Islet precursor cell (in vitro differentiated cells): ENCODE results near the gene BMP8B.
A peak's percentile ranks its signal among the peaks of the same experiment; 100 is the strongest.

Experiments used
- DNase-seq: peaks from one replicate; pipeline ENCODE4 v3.0.0-alpha.2; 2018

The BMP8B gene

GRCh38 chr1:39717809-39718208 lies 70.9 kb downstream of the BMP8B start:
- peak; percentile 52 for DNase-seq

GRCh38 chr1:39713557-39713956 lies 75.1 kb downstream of the BMP8B start:
- peak; percentile 29 for DNase-seq

DNA sequence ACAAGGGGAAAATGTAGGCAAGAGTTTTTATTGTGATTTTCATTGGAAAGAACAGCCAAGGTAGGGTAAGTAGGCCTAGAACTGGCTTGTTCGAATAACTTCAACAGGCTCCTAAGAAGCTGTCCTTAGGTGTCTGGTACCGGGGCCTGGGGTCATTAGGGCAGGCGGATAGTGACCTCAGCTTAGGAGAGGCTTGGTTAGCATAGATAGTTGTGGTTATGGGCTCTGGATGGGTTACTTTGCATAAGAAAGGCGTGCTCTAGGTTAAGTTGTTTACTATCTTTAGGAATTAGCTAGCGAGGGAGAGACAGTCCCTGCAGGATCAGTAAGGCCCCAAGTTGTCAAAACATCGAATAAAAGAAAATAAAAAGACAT lies 76.7 kb downstream of the BMP8B start:
- DNase-seq, result peak; percentile 82

DNA sequence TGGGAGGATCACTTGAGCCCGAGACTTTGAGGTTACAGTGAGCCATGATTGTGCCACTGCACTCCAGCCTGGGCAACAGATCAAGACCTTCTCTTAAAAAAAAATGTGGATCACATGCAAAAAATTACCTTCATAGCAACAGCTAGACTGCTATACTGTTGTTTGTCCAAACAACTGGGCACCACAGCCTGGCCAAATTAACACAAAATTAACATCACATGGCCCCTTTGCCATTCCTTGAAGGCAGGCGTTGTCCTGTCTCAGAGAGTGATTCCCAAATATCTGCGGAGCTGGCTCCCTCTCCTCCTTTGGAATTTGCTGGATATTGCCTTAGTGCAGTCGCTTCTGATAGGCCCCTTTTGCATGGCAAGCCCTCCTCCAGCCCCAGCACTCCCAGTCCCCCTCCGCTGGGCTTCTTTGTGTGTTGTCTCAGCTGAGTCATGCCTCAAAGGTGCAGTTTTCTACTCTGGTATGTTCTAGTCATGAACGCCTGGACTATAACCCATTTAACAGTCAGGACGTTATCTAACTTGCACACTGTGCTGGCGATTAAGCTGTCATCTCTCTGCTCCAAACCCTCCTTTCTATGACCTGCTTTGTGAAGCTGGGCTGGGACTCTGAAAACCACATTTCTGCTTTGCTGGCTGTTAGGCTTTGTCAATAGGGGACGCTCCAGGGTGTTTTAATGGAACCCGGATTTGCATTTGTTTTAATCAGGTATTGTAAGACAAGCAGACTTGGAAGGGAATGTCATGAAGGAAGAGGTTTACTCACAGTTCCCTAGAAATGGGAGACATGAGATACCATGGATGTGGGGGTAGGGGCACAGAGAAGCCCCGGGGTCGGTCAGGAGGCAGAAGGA lies 77.3 kb downstream of the BMP8B start:
- peak; percentile 91 for DNase-seq

GRCh38 chr1:39707506-39707905 lies 81.2 kb downstream of the BMP8B start:
- DNase-seq, result no peak
